WTC11 (cell line): Measurements from ENCODE around the gene CAMK2G.

Source experiments
- AR ChIP-seq: fragments of 250-450 bp; sonication (Bioruptor Pico); IDR thresholded peaks from 2 replicates; pipeline ENCODE4 v1.9.0; 2021; ENCODE audit warnings: mild to moderate bottlenecking
- CTCF ChIP-seq: fragments of 200-600 bp; IDR thresholded peaks from 2 replicates; pipeline ENCODE4 v1.8.0; 2022; ENCODE audit warnings: antibody characterized with exemption
- NFYB ChIP-seq: sonication (generic); formaldehyde crosslinking; conservative IDR thresholded peaks from 2 replicates; pipeline ENCODE4 v1.8.0; 2022; ENCODE audit warnings: low read depth, missing genetic modification reagents

- TF ChIP-seq CTCF, result no peak
- TF ChIP-seq AR (CRISPR knock-in tag), result no peak
- TF ChIP-seq NFYB (CRISPR knock-in tag), result no peak
Observed at GRCh38 chr10:73910764-73911552, 36.6 kb upstream of the CAMK2G start, which contains the start of gene PLAU.
